Prostate gland (tissue), 2 donors: Measurements from ENCODE around the gene MYL10.

Experiments
- CTCF ChIP-seq, 4 experiments: fragments of 200-600 bp in 2 of 4; fragments of 450-650 bp in 2 of 4; sonication (generic) in 2 of 4; IDR thresholded peaks; 1 replicate in 3 of 4; 2 replicates in 1 of 4; pipeline ENCODE4 v1.5.1; 2016 to 2019; ENCODE audit warnings: antibody characterized with exemption in 4 of 4, mild to moderate bottlenecking in 2 of 4, moderate library complexity in 2 of 4
- POLR2AphosphoS5 ChIP-seq: sonication (generic); formaldehyde crosslinking; IDR thresholded peaks from one replicate; pipeline ENCODE4 v1.6.1; 2017; ENCODE audit warnings: antibody characterized with exemption

- TF ChIP-seq CTCF (IDR thresholded peaks at IDR 0.05) = no peak
- TF ChIP-seq POLR2AphosphoS5 = no peak
Measured at GRCh38 chr7:101581891-101582290, 47.2 kb downstream of the MYL10 start.
